ENCODE results near the gene NRBF2. TPM values are rescaled to one million over a fixed set of nuclear protein-coding genes. Genes with fewer than 3 reads are reported as not detected.
A peak's percentile ranks its signal among the peaks of the same experiment; 100 is the strongest.
"Not testable (repeated sequence)": the region's sequence is repeated elsewhere in the genome, so short reads cannot be mapped to it uniquely, and the experiment has no call there.

NRBF2 gene
- 31.8 TPM for polyA plus RNA-seq (2012; ENCODE audit: missing spikeins)

DNA sequence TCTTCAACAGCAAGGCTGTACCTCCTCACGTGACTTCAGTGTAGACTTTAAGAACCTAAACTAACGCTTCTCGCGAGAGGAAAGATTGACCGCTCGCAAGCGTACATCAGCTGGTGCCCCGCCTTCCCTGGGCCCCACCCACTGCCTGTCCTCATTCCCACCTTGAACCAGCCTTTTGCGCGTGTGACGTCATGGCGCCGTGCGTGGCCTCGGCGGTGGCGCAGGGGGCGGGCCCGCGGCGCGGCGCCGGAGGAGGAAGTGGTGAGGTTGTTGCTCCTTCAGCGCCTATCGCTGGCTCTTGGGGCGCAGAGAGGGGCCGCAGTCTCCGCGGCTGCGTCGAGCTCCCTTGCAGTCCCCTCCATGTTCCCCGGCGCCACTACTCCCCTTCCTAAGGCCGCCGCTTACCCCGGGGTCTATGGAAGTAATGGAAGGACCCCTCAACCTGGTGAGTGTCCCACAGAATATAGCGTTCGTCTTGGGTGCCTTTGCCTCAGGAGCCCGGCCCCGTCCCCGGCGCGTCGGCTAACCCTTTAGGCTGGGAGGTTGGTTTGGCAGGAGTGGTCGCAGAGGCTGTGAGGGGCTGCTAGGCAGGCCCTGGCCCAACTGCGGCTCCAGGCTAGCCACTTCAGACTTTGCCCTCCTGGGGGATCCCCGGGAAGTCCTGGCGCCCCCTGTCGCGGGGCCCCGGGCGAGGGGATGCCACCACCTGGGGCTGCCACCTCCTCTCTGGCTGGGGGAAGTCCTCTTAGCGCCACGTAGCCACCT lies at the start of gene NRBF2:
TSS of gene NRBF2 (plus strand) at position 273 of the 765 bp plus-strand sequence. CDS start at position 416, 143 bp downstream.
- FAIRE-seq (peak; percentile 99), DNase-seq (ENCODE audit: insufficient read length) (peak; percentile 78)
- peak; percentile 97 for TF ChIP-seq POLR2AphosphoS5 (IDR thresholded peaks at IDR 0.05; ENCODE audit: low read depth, low read length)
- peak; percentile 99 for TF ChIP-seq POLR2A (IDR thresholded peaks at IDR 0.05; ENCODE audit: low read depth, low read length)
- TF ChIP-seq TAF1 (IDR thresholded peaks at IDR 0.05; ENCODE audit: borderline replicate concordance, low read depth, low read length) = peak; percentile 86

DNA sequence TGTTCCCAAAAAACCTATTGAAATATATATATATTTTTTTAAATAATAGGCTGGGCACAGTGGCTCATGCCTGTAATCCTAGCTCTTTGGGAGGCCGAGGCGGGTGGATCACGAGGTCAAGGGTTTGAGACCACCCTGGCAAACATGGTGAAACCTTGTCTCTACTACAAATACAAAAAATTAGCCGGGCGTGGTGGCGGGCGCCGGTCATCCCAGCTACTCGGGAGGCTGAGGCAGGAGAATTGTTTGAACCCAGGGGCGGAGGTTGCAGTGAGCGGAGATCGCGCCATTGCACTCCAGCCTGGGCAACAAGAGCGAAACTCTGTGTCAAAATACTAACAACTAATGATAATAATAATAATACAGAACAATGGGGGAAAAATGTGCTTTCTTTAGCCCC lies 49.7 kb upstream of the NRBF2 start:
- DNase-seq (ENCODE audit: insufficient read length); FAIRE-seq: not testable (repeated sequence)

- DNase-seq (ENCODE audit: insufficient read length) (no peak), FAIRE-seq (peak; percentile 85)
- TF ChIP-seq POLR2AphosphoS5 (IDR thresholded peaks at IDR 0.05; ENCODE audit: low read depth, low read length) (no peak), TAF1 (IDR thresholded peaks at IDR 0.05; ENCODE audit: borderline replicate concordance, low read depth, low read length) (no peak), POLR2A (IDR thresholded peaks at IDR 0.05; ENCODE audit: low read depth, low read length) (no peak)
Observed at GRCh38 chr10:63083904-63084689, 49.0 kb upstream of the NRBF2 start.

DNA sequence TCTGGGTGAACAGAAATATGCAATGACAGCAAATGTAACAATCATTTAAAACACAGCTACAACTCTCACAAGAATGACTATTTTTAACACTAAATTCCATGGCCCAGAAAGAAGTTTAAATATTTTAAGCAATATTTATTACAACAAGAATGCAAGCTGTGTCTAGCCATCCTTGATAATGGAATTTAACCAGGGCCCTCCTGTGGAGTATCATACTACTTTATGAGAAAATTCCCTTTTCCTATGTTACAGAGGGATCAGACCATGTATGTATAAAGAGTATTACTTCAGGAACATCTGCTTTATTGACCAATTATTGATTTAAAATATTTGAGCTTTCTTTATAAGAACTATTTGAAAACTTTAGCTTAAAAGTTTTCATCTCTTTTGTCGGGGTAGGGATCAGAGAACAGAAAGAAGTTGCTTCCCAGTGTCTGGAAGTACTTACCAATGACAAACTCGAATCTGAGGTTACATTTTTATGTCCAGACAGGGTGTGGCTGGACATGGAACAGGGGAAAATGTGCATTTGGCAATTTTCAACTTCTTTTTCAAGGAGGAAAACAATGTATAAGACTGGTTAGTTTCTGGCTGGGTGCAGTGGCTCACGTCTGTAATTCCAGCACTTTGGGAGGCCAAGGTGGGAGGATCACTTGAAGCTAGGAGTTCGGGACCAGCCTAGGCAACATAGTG lies 48.3 kb upstream of the NRBF2 start:
- FAIRE-seq (no peak), DNase-seq (ENCODE audit: insufficient read length) (no peak)
- TF ChIP-seq POLR2A (IDR thresholded peaks at IDR 0.05; ENCODE audit: low read depth, low read length) = no peak
- no peak for TF ChIP-seq TAF1 (IDR thresholded peaks at IDR 0.05; ENCODE audit: borderline replicate concordance, low read depth, low read length)
- TF ChIP-seq POLR2AphosphoS5 (IDR thresholded peaks at IDR 0.05; ENCODE audit: low read depth, low read length) = no peak

GRCh38 chr10:63093227-63093626 lies 39.9 kb upstream of the NRBF2 start:
- DNase-seq (ENCODE audit: insufficient read length) = no peak
- FAIRE-seq = no peak
- no peak for TF ChIP-seq TAF1 (IDR thresholded peaks at IDR 0.05; ENCODE audit: borderline replicate concordance, low read depth, low read length)
- no peak for TF ChIP-seq POLR2AphosphoS5 (IDR thresholded peaks at IDR 0.05; ENCODE audit: low read depth, low read length)
- no peak for TF ChIP-seq POLR2A (IDR thresholded peaks at IDR 0.05; ENCODE audit: low read depth, low read length)

GRCh38 chr10:63094405-63094804 lies 38.7 kb upstream of the NRBF2 start:
- TF ChIP-seq TAF1 (IDR thresholded peaks at IDR 0.05; ENCODE audit: borderline replicate concordance, low read depth, low read length) (no peak), POLR2AphosphoS5 (IDR thresholded peaks at IDR 0.05; ENCODE audit: low read depth, low read length) (no peak), POLR2A (IDR thresholded peaks at IDR 0.05; ENCODE audit: low read depth, low read length) (no peak)
- DNase-seq (ENCODE audit: insufficient read length) = no peak
- no peak for FAIRE-seq

DNA sequence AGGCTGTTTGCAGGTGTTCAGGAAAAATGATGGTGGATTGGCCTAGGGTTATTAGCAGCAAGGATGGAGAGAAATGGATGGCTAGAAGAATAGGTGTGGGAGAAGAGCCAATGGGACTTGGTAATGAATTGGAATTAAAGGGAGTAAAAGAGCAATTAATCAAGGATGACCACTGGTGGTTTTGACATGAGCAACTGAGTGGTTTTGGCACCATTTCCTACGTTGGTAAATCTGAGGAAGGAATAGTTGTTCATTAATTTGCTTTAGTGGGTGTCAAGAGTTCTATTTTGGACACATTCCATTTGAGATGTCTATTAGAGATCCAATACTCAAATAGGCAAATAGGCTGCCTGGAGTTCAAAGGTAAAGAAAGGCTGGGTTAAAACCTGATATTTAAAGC lies 38.2 kb upstream of the NRBF2 start:
- DNase-seq (ENCODE audit: insufficient read length) = no peak
- FAIRE-seq = no peak
- TF ChIP-seq POLR2A (IDR thresholded peaks at IDR 0.05; ENCODE audit: low read depth, low read length) (no peak), POLR2AphosphoS5 (IDR thresholded peaks at IDR 0.05; ENCODE audit: low read depth, low read length) (no peak), TAF1 (IDR thresholded peaks at IDR 0.05; ENCODE audit: borderline replicate concordance, low read depth, low read length) (no peak)

- FAIRE-seq (no peak), DNase-seq (ENCODE audit: insufficient read length) (no peak)
- no peak for TF ChIP-seq POLR2AphosphoS5 (IDR thresholded peaks at IDR 0.05; ENCODE audit: low read depth, low read length)
- no peak for TF ChIP-seq TAF1 (IDR thresholded peaks at IDR 0.05; ENCODE audit: borderline replicate concordance, low read depth, low read length)
- no peak for TF ChIP-seq POLR2A (IDR thresholded peaks at IDR 0.05; ENCODE audit: low read depth, low read length)
Observed at GRCh38 chr10:63099734-63100133, 33.4 kb upstream of the NRBF2 start.

DNA sequence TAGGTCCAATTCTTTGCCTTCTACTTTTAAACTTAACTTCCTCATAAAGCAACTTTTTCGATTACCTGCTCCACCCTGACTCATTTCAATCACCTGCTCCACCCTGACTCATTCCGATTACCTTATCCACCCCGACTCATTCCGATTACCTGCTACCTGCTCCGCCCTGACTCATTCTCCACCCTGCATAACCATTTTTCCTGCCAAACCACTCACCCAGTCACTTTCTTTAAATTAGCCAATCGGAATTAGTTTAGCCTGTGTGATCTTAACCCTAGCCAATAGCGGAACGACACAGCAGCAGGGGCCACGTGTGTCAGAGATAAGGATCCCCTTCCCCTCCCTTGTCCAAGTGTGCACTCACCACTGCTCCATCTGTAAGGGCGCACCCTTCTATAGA lies 32.0 kb upstream of the NRBF2 start:
- DNase-seq (ENCODE audit: insufficient read length); FAIRE-seq: not testable (repeated sequence)

- FAIRE-seq = not testable (repeated sequence)
Observed at GRCh38 chr10:63102279-63102883, 30.7 kb upstream of the NRBF2 start.

GRCh38 chr10:63103178-63103577 lies 29.9 kb upstream of the NRBF2 start:
- not testable (repeated sequence) for DNase-seq (ENCODE audit: insufficient read length); FAIRE-seq

More at GRCh38 chr10:63102279-63102883, 30.7 kb upstream of the NRBF2 start:
- DNase-seq (ENCODE audit: insufficient read length) = not testable (repeated sequence)

DNA sequence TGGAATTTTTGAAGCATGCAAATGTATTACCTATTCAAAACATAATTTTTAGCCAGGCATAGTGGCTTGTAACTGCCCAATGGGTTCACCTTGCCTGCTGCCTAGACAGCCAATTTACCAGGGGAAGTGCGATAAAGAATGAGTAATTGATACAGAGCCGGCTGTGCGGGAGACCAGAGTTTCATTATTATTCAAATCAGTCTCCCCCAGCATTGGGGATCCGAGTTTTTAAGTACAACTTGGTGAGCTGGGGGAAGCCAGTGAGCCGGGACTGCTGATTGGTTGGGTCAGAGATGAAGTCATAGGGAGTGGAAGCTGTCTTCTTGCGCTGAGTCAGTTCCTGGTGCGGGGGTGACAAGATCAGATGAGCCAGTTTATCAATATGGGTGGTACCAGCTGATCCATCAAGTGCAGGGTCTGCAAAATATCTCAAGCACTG lies 29.1 kb upstream of the NRBF2 start:
- TF ChIP-seq TAF1 (IDR thresholded peaks at IDR 0.05; ENCODE audit: borderline replicate concordance, low read depth, low read length) = no peak
- TF ChIP-seq POLR2A (IDR thresholded peaks at IDR 0.05; ENCODE audit: low read depth, low read length) = no peak
- no peak for TF ChIP-seq POLR2AphosphoS5 (IDR thresholded peaks at IDR 0.05; ENCODE audit: low read depth, low read length)
- no peak for FAIRE-seq
- no peak for DNase-seq (ENCODE audit: insufficient read length)
